Activated CD8-positive, alpha-beta memory T cell treated with anti-CD3 and anti-CD28 coated beads, Interleukin-2, amount 50 U/mL, for 24 hours (primary cell): ENCODE measurements around the gene POLR3A.
"Not testable (repeated sequence)": the region's sequence is repeated elsewhere in the genome, so short reads cannot be mapped to it uniquely, and the experiment has no call there.

Experiments used
- DNase-seq: peaks from one replicate; pipeline ENCODE4 v3.0.0-alpha.2; 2020; ENCODE audit errors: extremely low read depth

The POLR3A gene

DNA sequence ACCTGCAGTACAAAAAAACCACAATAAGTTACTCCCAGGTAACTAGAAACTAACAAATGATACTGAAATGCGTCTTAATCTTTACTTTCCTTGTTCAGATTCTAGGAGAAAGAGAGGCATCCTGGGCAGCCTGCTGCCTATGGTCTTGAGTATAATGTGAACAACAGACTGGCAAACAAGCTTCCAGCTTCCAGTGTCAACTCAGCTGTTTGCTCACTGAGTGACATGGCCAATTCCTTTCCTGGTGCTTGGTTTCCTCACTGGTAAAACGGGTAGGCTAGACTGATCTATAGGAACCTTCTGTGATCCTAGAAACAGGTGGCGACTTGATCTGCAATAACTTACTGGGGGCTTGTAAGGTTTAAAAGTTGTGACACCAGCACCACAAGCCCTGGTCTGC lies 10.1 kb downstream of the POLR3A start:
- DNase-seq, result no peak

DNA sequence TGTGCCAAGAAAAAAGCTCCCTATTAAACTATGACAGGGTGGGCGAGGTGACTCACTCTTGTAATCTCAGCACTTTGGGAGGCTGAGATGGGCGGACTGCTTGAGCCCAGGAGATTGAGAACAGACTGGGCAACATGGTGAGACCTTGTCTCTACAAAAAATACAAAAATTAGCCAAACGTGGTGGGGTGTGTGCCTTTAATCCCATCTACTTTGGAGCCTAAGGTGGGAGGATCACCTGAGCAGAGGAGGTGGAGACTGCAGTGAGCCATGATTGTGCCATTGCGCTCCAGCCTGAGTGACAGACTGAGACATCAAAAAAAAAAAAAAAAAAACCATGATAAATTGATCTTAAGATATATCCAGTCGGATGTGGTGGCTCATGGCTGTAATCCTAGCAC lies 11.5 kb downstream of the POLR3A start:
- DNase-seq, result no peak

DNA sequence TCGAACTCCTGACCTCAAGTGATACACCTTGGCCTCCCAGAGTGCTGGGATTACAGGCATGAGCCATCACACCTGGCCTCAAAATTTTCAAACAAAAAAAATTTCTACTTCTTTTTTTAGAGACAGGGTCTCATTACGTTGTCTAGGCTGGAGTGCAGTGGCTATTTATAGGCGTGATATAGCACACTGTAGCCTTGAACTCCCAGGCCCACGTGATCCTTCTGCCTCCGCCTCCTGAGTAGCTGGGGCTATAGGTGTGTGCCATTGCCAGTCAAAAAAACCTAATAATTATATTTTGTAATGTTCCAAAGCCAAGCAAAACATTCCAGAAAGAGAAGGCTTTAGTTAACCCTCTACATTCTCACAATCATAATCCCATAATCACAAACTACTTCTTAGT lies 13.8 kb downstream of the POLR3A start:
- DNase-seq, result no peak

DNA sequence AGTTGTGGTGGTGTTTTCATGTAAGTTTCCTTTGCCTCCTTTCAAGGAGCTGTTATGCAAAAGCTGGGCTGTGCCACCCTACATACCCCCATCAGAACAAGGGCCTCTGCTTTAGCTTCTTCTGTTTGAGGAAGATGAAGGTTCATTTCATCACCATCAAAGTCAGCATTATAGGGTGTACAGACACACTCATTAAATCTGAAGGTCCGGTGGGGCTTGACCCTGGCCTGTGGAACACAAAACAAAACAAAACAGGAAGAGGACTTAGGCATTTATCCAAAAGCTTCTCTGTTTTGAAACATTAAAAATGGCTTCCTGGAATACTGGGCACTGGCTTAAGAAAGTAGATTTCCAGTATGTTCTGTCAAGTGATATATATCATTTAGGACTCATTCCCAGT lies 15.8 kb downstream of the POLR3A start:
- no peak for DNase-seq

DNA sequence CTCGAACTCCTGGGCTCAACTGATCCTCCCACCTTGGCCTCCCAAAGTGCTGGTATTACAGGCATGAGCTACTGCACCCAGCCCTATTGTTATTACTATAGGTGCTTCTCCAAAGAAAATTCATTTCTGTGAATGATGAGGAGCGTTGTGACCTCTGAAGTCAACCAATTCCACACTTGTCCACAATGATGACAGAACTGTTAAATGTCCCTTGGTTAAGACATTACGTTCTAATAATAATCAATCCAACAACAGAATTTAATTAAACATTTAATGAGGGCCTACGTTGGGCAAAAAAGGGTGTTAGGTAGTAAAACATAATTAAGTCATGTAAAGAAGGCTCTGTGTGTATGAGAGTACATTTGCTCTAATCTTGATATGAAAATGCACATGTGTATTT lies 18.2 kb downstream of the POLR3A start:
- DNase-seq, result no peak

DNA sequence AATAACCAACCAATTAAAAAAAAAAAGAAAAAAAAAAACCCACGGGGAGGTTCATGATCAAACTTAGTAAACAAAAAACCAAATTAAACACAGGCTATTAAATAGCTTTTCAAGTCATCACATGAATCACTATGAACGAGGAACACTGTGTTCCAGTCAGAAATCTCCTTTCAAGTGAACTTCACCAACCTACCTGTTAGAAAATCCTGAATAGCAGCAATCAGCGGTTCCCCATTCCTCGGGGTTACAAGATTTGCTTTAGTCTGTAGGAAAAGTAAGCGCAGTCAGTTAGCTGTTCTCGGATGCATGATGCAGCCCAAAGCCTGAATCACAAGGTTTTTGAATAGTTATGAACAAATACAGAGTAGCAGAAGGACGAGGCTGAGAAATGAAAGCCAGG lies 19.0 kb downstream of the POLR3A start:
- no peak for DNase-seq

DNA sequence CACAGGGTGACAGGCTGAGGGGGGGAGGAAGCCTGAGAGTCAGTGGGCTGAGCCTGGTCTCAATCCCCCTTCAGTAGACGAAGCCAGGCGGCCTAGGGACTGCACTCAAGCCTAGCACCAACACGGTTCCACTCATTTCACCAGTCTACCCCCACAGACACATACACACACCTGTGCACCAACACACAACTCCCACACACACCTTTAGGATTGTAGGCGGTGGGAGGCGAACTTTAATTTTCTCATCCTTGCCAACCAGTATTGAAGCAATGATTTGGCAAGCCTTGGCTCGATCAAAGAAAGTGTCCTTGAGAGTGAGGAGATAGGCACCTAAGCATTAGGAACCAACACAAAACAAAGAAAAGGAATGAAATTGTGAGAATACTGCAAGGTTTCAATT lies 19.7 kb downstream of the POLR3A start:
- DNase-seq, result no peak

DNA sequence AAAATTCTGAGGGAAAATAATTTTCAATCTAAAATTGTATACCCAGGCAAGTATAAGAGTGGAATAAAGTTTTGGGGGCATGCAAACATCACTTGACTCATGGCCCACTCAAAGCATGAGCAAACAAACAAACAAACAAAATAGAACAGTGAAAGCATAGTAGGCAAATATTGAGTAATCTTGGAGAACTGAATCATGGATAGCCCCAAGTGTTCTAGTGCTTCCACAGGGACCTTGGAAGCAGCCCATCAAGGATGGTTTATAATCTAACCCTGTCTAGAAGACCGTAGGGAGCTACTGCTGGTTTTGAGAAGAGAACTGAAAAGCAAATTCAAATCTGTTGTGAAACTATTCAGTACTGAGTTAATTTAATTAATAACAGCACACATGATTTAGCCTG lies 22.1 kb downstream of the POLR3A start:
- no peak for DNase-seq

DNA sequence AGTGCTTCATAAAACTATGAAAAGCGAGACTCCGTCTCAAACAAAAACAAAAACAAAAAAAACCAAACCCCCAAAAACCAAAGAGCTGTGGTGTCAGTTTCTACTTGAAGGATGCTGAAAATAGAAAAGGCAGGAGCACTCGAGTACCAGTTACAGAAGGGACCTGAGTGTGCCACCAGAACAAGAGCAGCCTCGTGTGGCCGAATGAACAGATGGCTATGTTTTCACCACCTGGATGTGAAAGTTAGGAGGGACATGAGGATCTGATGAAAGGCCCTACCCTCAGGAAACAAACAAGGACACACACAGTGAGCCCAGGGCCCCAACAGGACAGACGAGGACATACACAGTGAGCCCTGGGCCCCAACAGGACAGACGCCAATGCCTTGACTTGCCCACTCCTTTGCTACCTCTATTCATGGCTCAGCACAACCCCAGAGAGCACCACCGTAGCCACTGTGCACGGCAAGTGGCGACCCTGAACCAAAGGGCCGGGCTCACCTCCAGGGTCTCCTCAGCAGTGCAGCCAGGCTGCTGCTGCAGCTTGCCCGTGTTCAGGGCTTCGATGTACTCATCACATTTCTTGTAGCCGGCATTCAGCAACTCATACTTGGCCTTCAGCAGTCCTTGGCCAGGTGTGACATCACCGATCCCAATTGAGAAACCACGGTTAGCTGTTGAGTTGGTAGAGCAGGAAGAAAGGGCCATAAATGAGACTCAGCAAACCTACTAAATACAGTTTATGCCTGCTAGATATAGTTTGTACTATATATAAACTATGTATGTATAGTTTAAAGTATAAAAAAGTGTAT lies 24.9 kb downstream of the POLR3A start:
- DNase-seq, result no peak

DNA sequence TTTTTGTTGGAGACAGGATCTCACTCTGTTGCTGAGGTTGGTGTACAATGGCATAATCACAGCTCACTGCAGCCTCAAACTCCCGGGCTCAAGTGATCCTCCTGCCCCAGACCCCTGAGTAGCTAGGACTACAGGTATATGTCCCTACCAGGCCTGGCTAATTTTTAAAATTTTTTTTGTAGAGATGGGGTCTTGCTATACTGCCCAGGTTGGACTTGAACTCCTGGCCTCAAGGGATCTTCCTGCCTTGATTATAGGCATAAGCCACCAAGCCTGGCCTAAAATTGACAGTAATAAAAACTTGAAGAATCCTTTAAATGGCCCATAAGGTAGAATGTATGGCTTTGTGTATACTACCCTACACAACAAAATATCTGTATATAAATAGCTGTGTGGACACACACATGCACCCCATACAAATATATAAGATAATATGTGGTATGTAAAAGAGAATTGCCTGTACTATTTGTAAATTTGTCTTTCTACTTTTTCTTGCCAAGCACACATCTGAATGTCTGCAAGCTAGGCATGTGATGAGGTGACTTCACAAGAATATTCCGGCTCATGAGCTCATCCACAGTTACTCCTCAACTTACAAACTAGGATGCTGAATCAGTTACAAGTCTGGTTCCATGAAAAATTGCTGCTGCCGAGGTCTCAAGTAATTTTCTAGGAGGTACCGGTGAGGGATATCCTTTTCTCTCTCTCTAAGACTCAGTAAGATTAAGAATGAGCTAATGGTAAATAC lies 26.6 kb downstream of the POLR3A start:
- DNase-seq, result no peak

DNA sequence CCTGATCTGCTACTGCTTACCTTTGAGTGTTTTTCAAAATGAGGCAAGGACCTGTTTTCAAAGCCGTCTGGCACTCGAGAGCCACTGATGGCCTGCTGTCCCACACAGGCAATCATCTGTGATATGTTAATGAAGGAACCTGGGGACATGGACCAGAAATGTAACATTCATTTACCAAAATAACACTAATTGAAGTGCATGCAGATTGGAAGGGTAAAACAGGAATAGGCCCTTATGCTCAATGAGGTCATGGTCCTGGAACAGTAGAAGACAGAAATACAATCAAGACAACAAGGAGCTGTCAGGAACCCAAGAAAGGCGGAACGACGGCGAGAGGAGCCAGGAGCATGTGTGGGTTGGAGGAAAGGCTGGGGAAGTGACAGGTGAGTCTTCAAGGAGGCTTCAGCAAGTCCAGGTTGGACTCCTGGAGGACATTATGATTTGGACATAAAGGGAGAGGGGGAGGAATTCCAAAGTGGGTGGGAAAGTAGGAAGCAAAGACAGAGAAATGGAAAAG lies 28.3 kb downstream of the POLR3A start:
- no peak for DNase-seq

DNA sequence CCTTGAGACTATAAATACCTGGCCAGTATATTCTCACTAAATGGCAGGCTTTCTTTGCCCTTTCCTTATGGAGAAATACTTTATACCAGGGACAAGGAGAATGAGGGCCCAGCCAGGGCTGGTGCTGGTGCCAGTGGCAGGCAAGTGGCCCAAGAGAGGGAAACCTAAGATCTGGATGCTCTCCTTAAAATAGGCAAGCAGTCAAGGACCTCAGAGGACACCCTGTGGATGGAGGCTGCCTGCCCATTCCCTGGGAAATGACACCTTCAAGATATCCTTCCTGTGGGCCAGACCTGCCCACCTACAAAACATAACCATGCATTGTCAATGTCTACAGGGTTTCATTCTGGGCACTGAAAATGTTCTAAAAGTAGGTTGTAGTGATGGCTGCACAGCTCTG lies 29.1 kb downstream of the POLR3A start:
- DNase-seq, result no peak

DNA sequence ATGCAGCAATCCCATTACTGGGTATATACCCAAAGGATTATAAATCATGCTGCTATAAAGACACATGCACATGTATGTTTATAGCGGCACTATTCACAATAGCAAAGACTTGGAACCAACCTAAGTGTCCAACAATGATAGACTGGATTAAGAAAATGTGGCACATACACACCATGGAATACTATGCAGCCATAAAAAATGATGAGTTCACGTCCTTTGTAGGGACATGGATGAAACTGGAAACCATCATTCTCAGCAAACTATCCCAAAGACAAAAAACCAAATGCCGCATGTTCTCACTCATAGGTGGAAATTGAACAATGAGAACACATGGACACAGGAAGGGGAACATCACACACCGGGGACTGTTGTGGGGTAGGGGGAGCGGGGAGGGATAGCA lies 30.5 kb downstream of the POLR3A start:
- DNase-seq, result not testable (repeated sequence)

DNA sequence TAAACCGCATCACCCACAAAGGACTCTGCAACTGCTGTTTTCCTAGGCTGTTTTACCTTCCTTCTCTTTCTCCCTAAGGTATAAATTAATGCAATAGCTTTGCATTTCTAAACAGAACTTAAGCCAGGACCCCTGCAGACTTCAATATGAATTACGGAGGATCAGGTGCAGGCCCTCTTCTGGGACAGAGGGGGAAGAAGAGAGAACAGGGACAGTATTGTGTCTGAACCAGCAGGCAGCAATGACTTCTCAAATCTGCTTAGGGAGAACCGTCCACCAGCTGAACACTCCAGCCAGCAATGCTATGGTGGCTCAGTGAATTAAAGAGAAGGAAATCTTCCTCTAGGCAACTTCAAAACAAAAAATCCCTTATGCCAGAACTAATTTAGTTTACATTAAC lies 35.7 kb downstream of the POLR3A start:
- DNase-seq, result no peak

DNA sequence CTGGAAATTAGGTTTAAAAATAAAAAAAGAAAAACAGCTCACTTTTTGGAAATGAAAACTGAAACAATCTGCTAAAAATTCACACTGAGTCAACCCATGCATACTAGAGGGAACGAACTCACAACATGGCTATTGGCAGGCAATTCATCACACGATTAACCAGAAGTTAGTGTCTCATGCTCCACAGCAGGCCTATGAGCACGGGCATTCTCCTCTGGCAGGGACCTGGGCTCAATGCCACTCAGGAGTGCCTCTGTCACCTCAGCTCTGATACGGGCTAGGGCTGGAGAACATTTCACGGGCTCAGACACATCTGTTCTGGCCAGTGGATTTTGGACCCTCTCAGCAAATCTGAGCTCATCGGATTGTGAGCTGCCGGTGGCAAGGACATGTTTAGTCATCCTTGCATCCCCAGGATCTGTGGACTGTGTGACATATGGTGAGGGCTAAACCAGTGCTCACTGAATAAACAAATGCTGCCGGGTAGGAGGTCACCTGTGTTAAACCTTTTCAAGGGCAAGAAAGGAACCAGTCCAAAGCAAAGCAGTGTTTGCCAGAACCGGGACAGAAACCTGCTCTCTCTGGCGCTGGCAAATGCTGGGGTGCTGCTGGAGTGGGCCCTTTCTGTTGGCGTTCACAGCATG lies 40.1 kb downstream of the POLR3A start:
- DNase-seq, result no peak

DNA sequence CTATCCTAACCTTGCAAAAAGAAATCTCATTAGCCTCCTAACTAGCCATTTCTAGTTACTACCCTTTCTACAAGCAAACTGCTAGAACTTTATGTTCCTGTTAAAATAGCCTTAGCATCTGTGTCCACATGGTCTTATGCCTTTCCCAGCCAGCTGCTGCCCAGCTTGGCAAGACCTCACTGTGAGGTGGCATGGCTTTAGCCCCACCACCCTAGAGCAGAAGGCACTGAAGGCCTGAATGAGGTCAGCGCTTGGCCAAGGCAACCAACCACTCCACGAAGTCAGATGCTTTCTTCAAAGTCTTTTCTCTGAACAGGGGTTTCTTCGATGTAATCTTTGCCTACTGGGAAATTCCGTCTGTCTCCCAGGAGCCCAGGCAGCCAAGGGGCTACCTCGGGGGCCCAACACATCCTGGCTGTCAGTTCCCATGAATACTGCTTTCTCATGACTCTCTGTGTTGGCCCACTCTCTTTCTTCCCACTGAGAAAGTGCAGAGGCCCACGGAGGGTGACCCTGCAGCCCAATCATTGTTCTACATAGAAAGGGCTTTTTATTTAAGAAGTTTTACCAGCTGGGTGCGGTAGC lies 41.6 kb downstream of the POLR3A start:
- no peak for DNase-seq

DNA sequence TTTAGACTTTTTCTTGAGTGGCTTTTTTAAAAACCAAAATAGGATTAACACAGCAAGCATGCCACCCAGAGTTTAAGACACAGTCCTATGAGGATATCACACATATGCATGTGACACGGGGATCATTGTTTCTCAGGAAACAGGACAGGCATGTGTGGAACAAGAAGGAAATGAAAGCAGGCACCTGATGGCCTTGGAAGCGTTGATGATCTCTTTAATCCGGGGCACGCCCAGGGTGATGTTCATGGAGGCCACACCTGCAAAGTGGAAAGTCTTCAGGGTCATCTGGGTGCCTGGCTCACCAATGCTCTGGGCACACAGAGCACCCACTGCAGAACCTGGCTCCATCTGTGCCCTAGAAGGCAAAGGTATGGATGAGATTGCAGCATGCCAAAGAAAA lies 44.3 kb downstream of the POLR3A start:
- DNase-seq, result no peak

DNA sequence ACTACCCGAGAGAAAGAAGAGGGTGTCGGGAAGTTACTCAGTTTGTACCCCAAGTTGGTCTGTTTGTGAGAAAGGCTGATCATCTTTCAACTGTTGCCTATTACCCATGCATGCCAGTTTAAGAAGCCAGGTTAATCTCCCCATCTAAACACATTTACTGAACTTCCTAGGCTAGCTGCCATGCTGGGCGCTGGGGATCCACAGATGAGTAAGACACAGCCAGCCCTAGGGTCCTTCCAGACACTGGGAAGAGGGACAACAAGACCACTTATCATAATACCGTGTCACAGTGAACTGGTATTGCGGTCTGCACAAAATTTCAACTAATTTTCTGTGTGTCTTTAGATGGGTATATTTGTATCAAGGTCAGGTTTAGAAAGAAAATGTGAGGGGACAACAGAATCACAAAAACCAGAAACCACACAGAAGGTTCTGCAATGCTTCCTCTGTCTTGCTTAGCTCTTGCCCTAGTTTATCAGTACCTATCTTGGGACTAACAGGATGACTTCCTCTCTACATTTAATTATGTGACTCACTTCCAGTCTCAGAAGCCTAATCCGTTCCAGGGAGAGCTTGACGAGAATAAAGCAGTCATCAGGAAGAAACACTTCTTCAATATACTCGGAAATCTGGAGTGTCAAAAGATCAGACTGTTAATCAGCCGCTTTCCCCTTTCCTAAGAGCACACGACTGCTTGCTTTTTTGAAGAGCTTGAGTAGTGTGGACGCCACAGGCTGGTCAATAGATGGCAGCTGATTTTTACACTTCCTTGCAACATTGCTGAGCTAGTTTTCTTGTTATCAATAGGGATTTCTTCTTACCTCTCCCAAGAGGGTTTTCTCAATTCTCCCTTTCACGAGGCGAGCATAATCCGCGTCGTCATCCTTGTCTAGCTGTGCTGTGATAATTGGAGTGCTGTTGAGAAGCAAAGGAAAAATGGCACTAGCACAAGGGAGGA lies 45.7 kb downstream of the POLR3A start:
- DNase-seq, result no peak

DNA sequence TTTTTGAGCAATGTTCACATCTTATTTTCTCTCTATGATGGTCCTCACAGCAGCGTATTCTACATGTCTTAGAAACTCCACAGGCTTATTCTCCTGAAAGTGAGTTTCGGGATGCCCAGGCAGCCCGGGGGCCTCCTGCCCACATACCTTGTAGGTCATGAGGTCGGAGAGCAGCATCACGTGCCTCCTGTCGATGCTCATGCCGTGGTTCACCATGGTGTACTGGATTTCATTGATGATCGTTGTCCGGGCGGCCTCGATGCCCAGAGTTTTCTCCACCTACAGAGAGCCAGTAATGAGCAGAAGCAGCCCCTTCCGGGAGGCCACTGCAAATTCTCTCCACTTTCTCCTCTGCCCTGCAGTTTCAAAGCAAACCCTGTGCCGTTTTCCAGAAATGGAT lies 48.0 kb downstream of the POLR3A start:
- DNase-seq, result no peak

DNA sequence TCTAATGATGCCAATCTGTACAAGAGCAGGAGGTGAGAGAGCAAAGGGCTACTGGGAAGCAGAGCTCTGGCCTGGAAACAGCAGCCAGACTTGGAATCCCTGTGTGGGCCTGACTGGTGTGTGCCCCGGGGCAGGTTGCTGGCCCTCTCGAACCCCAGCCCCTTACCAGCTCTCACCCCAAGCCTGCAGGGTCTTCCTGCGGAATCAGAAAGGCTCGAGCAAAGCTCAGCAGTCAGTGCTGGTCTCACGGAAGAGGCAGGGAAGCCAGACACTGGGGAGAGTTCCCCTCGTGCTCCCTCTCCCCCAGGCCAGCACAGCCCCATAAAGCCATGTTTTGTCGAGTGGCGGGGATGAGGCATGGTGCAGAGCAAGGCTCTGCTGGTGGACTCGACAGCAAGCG lies 50.1 kb downstream of the POLR3A start:
- no peak for DNase-seq

DNA sequence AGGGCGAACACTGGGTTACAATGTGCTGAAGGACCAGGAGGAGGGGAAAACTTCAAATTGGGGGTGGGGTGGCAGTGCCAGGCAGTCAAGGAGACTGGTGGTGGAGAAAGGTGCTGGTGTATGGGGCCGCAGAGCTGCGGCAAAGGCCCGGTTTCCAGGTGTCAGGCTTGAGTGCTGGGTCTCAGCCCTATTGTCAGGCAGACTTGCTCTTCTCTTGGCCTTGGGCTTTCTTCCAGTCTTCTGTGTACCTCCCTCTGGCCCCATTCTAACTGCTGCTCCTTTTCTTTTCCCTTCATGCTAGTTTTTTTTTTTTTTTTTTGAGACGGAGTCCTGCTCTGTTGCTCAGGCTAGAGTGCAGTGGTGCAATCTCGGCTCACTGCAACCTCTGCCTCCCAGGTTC lies 51.0 kb downstream of the POLR3A start:
- DNase-seq, result no peak
